Measurements from ENCODE around the gene TPR. TPM values are rescaled to one million over a fixed set of nuclear protein-coding genes. Genes with fewer than 3 reads are reported as not detected.

The TPR gene
- total RNA-seq, 1 donor from 2014 or later, result 119 TPM

- Histone ChIP-seq H2AFZ (replicated peaks) (no peak overlapping the region), H3K9ac (no peak overlapping the region), H3K9me3 (ENCODE audit: low read depth) (no peaks in the 10 kb centered on the region), H3K27me3 (no peaks in the 10 kb centered on the region), H3K27ac (no peak overlapping the region), H4K20me1 (ENCODE audit: low read depth) (peaks cover 3% of the 10 kb centered on the region), H3K4me1 (no peaks in the 10 kb centered on the region), H3F3A (ENCODE audit: low read depth) (peaks cover 6% of the 10 kb centered on the region), H3K36me3 (peaks cover 45% of the 10 kb centered on the region), H3K4me2 (no peak overlapping the region), H3K4me3 (no peak overlapping the region), H3K79me2 (ENCODE audit: low read depth) (no peaks in the 10 kb centered on the region)
- H3K27me3 Mint-ChIP-seq (ENCODE audit: insufficient read depth, low read depth), result no peaks in the 10 kb centered on the region
- H3K9me3 Mint-ChIP-seq, result no peaks in the 10 kb centered on the region
- H3K4me1 Mint-ChIP-seq, result no peaks in the 10 kb centered on the region
- H3K4me3 Mint-ChIP-seq, result no peak overlapping the region
- TF ChIP-seq CTCF (IDR thresholded peaks at IDR 0.05) (no peak), EZH2 (IDR thresholded peaks at IDR 0.05) (no peak), EZH2phosphoT487 (IDR thresholded peaks at IDR 0.05) (no peak)
- no peak for DNase-seq (ENCODE audit: low spot score)
- H3K36me3 Mint-ChIP-seq, result peaks cover 27% of the 10 kb centered on the region
- H3K27ac Mint-ChIP-seq, result no peak overlapping the region
These were observed 51.2 kb downstream of the TPR start for GRCh38 chr1:186323865-186324264.

- Histone ChIP-seq H3K27ac (no peak overlapping the region), H3F3A (ENCODE audit: low read depth) (no peaks in the 10 kb centered on the region), H2AFZ (replicated peaks) (no peak overlapping the region), H3K4me2 (no peak overlapping the region), H3K79me2 (ENCODE audit: low read depth) (no peaks in the 10 kb centered on the region), H4K20me1 (ENCODE audit: low read depth) (no peaks in the 10 kb centered on the region), H3K4me1 (no peaks in the 10 kb centered on the region), H3K9ac (no peak overlapping the region), H3K36me3 (peaks cover 44% of the 10 kb centered on the region), H3K27me3 (no peaks in the 10 kb centered on the region), H3K4me3 (no peak overlapping the region), H3K9me3 (ENCODE audit: low read depth) (no peaks in the 10 kb centered on the region)
- H3K9me3 Mint-ChIP-seq, result no peaks in the 10 kb centered on the region
- no peak overlapping the region for H3K4me3 Mint-ChIP-seq
- H3K36me3 Mint-ChIP-seq, result peaks cover 32% of the 10 kb centered on the region
- no peak overlapping the region for H3K27ac Mint-ChIP-seq
- no peak for TF ChIP-seq EZH2 (IDR thresholded peaks at IDR 0.05)
- TF ChIP-seq EZH2phosphoT487 (IDR thresholded peaks at IDR 0.05), result no peak
- no peak for TF ChIP-seq CTCF (IDR thresholded peaks at IDR 0.05)
- peaks cover 5% of the 10 kb centered on the region for H3K4me1 Mint-ChIP-seq
- H3K27me3 Mint-ChIP-seq (ENCODE audit: insufficient read depth, low read depth), result no peaks in the 10 kb centered on the region
- no peak for DNase-seq (ENCODE audit: low spot score)
These were observed 59.5 kb downstream of the TPR start for GRCh38 chr1:186315570-186315969.

GRCh38 chr1:186311375-186312051 is 63.5 kb downstream of the TPR start:
- H3K27me3 ChIP-seq, result no peaks in the 10 kb centered on the region
- H3K4me1 Mint-ChIP-seq, result peaks cover 5% of the 10 kb centered on the region
- H3K9ac ChIP-seq, result no peak overlapping the region
- no peak overlapping the region for H3K27ac ChIP-seq
- H4K20me1 ChIP-seq (ENCODE audit: low read depth), result no peaks in the 10 kb centered on the region
- no peak for DNase-seq (ENCODE audit: low spot score)
- H2AFZ ChIP-seq (replicated peaks), result no peak overlapping the region
- H3K4me3 Mint-ChIP-seq, result no peak overlapping the region
- H3K36me3 Mint-ChIP-seq, result peaks cover 21% of the 10 kb centered on the region
- no peaks in the 10 kb centered on the region for H3K9me3 ChIP-seq (ENCODE audit: low read depth)
- H3K79me2 ChIP-seq (ENCODE audit: low read depth), result no peaks in the 10 kb centered on the region
- no peak for TF ChIP-seq EZH2 (IDR thresholded peaks at IDR 0.05)
- no peaks in the 10 kb centered on the region for H3F3A ChIP-seq (ENCODE audit: low read depth)
- no peaks in the 10 kb centered on the region for H3K4me1 ChIP-seq
- H3K4me2 ChIP-seq, result no peak overlapping the region
- no peak overlapping the region for H3K4me3 ChIP-seq
- no peaks in the 10 kb centered on the region for H3K27me3 Mint-ChIP-seq (ENCODE audit: insufficient read depth, low read depth)
- H3K9me3 Mint-ChIP-seq, result no peaks in the 10 kb centered on the region
- peaks cover 29% of the 10 kb centered on the region for H3K36me3 ChIP-seq
- H3K27ac Mint-ChIP-seq, result no peak overlapping the region

- H3K4me3 ChIP-seq, result no peak overlapping the region
- H3K36me3 Mint-ChIP-seq, result peaks cover 16% of the 10 kb centered on the region
- no peaks in the 10 kb centered on the region for H3K9me3 Mint-ChIP-seq
- H3K9ac ChIP-seq, result no peak overlapping the region
- H3K9me3 ChIP-seq (ENCODE audit: low read depth), result no peaks in the 10 kb centered on the region
- no peak overlapping the region for H2AFZ ChIP-seq (replicated peaks)
- no peak overlapping the region for H3K4me2 ChIP-seq
- H3K27ac Mint-ChIP-seq, result no peak overlapping the region
- H4K20me1 ChIP-seq (ENCODE audit: low read depth), result no peaks in the 10 kb centered on the region
- H3K4me1 ChIP-seq, result no peaks in the 10 kb centered on the region
- H3K4me3 Mint-ChIP-seq, result no peak overlapping the region
- H3K27me3 Mint-ChIP-seq (ENCODE audit: insufficient read depth, low read depth), result no peaks in the 10 kb centered on the region
- no peaks in the 10 kb centered on the region for H3K27me3 ChIP-seq
- H3K27ac ChIP-seq, result no peak overlapping the region
- H3K79me2 ChIP-seq (ENCODE audit: low read depth), result no peaks in the 10 kb centered on the region
- H3F3A ChIP-seq (ENCODE audit: low read depth), result no peaks in the 10 kb centered on the region
- DNase-seq (ENCODE audit: low spot score), result no peak
- H3K36me3 ChIP-seq, result peaks cover 25% of the 10 kb centered on the region
- no peak for TF ChIP-seq EZH2 (IDR thresholded peaks at IDR 0.05)
- TF ChIP-seq EZH2phosphoT487 (IDR thresholded peaks at IDR 0.05), result no peak
- TF ChIP-seq CTCF (IDR thresholded peaks at IDR 0.05), result no peak
- H3K4me1 Mint-ChIP-seq, result no peaks in the 10 kb centered on the region
These were observed 64.7 kb downstream of the TPR start for GRCh38 chr1:186310307-186310706.
